ENCODE data around the gene EXOC7. TPM values are rescaled to one million over a fixed set of nuclear protein-coding genes. Genes with fewer than 3 reads are reported as not detected.

The EXOC7 gene
- total RNA-seq = 117 TPM
- long read RNA-seq, full-length matches to known transcripts = 121 of 351 reads
- long read RNA-seq, partial matches to known transcripts = 20 of 351 reads
- long read RNA-seq, other reads (novel, unspliced or antisense) = 210 of 351 reads

- DNase-seq (ENCODE audit: low spot score) = peak; percentile 98
These were observed at the start of gene EXOC7 for GRCh38 chr17:76103274-76104139. TSS of gene EXOC7 (minus strand) at chr17:76103787. CDS start at chr17:76103692, 95 bp downstream.

- DNase-seq (ENCODE audit: low spot score) = peak; percentile 87
These were observed 49.6 kb upstream of the EXOC7 start for GRCh38 chr17:76153202-76153601.

GRCh38 chr17:76152591-76152990 is 49.0 kb upstream of the EXOC7 start:
- peak; percentile 68 for DNase-seq (ENCODE audit: low spot score)

- DNase-seq (ENCODE audit: low spot score) = peak; percentile 68
These were observed 48.4 kb upstream of the EXOC7 start for GRCh38 chr17:76151896-76152454.

- peak; percentile 49 for DNase-seq (ENCODE audit: low spot score)
These were observed 47.4 kb upstream of the EXOC7 start for GRCh38 chr17:76150712-76151622.

GRCh38 chr17:76149214-76149613 is 45.6 kb upstream of the EXOC7 start:
- no peak for DNase-seq (ENCODE audit: low spot score)

- DNase-seq (ENCODE audit: low spot score) = no peak
These were observed 44.4 kb upstream of the EXOC7 start for GRCh38 chr17:76148015-76148326.

GRCh38 chr17:76147211-76148014 is 43.8 kb upstream of the EXOC7 start:
- DNase-seq (ENCODE audit: low spot score) = no peak

- no peak for DNase-seq (ENCODE audit: low spot score)
These were observed 42.7 kb upstream of the EXOC7 start for GRCh38 chr17:76146053-76146851.

GRCh38 chr17:76145231-76146052 is 41.9 kb upstream of the EXOC7 start:
- no peak for DNase-seq (ENCODE audit: low spot score)

GRCh38 chr17:76142585-76143041 is 39.0 kb upstream of the EXOC7 start:
- DNase-seq (ENCODE audit: low spot score) = no peak

- DNase-seq (ENCODE audit: low spot score) = no peak
These were observed 38.5 kb upstream of the EXOC7 start for GRCh38 chr17:76142039-76142584.

GRCh38 chr17:76141212-76142038 is 37.8 kb upstream of the EXOC7 start, which contains the start of gene FOXJ1:
TSS of gene FOXJ1 (minus strand) at chr17:76141245. CDS start at chr17:76140395, 850 bp downstream.
- peak; percentile 94 for DNase-seq (ENCODE audit: low spot score)

- no peak for DNase-seq (ENCODE audit: low spot score)
These were observed 37.1 kb upstream of the EXOC7 start for GRCh38 chr17:76140661-76141211.

GRCh38 chr17:76139801-76140660 is 36.4 kb upstream of the EXOC7 start:
- no peak for DNase-seq (ENCODE audit: low spot score)

Data from mesenteric fat pad (tissue), 1 donor.